Hematopoietic multipotent progenitor cell treated with erythropoietin and hydrocortisone succinate and interleukin-3 and kit ligand, for 4 days (in vitro differentiated cells): Measurements from ENCODE around the gene SPDYE18.
"Not testable (repeated sequence)": the region's sequence is repeated elsewhere in the genome, so short reads cannot be mapped to it uniquely, and the experiment has no call there.

Source experiments
- DNase-seq: peaks from one replicate; pipeline ENCODE4 v3.0.0-alpha.2; 2015

Gene SPDYE18

GRCh38 chr7:77062557-77062956 is at the start of gene SPDYE18:
Gene SPDYE18, minus strand, starts transcription at chr7:77062558. Its CDS starts 2,046 bp downstream, at chr7:77060512.
- DNase-seq = not testable (repeated sequence)

GRCh38 chr7:77108362-77108761 is 46.0 kb upstream of the SPDYE18 start:
- not testable (repeated sequence) for DNase-seq

GRCh38 chr7:77107659-77108058 is 45.3 kb upstream of the SPDYE18 start:
- DNase-seq = not testable (repeated sequence)

- not testable (repeated sequence) for DNase-seq
Measured at GRCh38 chr7:77105904-77106303, 43.5 kb upstream of the SPDYE18 start.

GRCh38 chr7:77102671-77103070 is 40.3 kb upstream of the SPDYE18 start:
- not testable (repeated sequence) for DNase-seq

- DNase-seq = not testable (repeated sequence)
Measured at GRCh38 chr7:77101187-77101586, 38.8 kb upstream of the SPDYE18 start.

GRCh38 chr7:77100501-77100900 is 38.1 kb upstream of the SPDYE18 start:
- not testable (repeated sequence) for DNase-seq

GRCh38 chr7:77092301-77092700 is 29.9 kb upstream of the SPDYE18 start:
- not testable (repeated sequence) for DNase-seq

- DNase-seq = not testable (repeated sequence)
Measured at GRCh38 chr7:77082192-77082591, 19.8 kb upstream of the SPDYE18 start.

GRCh38 chr7:77080236-77080635 is 17.9 kb upstream of the SPDYE18 start:
- DNase-seq = not testable (repeated sequence)

- DNase-seq = not testable (repeated sequence)
Measured at GRCh38 chr7:77079624-77080023, 17.3 kb upstream of the SPDYE18 start.

- DNase-seq = not testable (repeated sequence)
Measured at GRCh38 chr7:77079112-77079511, 16.8 kb upstream of the SPDYE18 start.

- DNase-seq = not testable (repeated sequence)
Measured at GRCh38 chr7:77077060-77077459, 14.7 kb upstream of the SPDYE18 start.

GRCh38 chr7:77074786-77075396 is 12.5 kb upstream of the SPDYE18 start:
- not testable (repeated sequence) for DNase-seq

- DNase-seq = not testable (repeated sequence)
Measured at GRCh38 chr7:77071108-77071507, 8.8 kb upstream of the SPDYE18 start.

GRCh38 chr7:77065869-77066268 is 3.5 kb upstream of the SPDYE18 start:
- not testable (repeated sequence) for DNase-seq

- not testable (repeated sequence) for DNase-seq
Measured at GRCh38 chr7:77063732-77064131, 1.4 kb upstream of the SPDYE18 start.

GRCh38 chr7:77032261-77032660 is 30.1 kb downstream of the SPDYE18 start, which contains the start of gene SPDYE17:
Gene SPDYE17, minus strand, starts transcription at chr7:77032361. Its CDS starts 1,791 bp downstream, at chr7:77030570.
- not testable (repeated sequence) for DNase-seq

- not testable (repeated sequence) for DNase-seq
Measured at GRCh38 chr7:77026349-77026748, 36.0 kb downstream of the SPDYE18 start.

GRCh38 chr7:77010074-77010680 is 52.2 kb downstream of the SPDYE18 start:
- DNase-seq = not testable (repeated sequence)

- DNase-seq = not testable (repeated sequence)
Measured at GRCh38 chr7:77008000-77008399, 54.4 kb downstream of the SPDYE18 start.

- not testable (repeated sequence) for DNase-seq
Measured at GRCh38 chr7:77006127-77007110, 55.9 kb downstream of the SPDYE18 start.
